ACC112 (cell line): ENCODE results near the gene PPARD.

ENCODE experiments used
- H2AFZ ChIP-seq: fragments of 200-600 bp; sonication (generic); one replicate; pipeline ENCODE4 v1.6.0; 2017; ENCODE audit warnings: antibody characterized with exemption, low read length; ENCODE audit not compliant: unreplicated experiment
- H3K27ac ChIP-seq: fragments of 200-600 bp; sonication (generic); 2 replicates; pipeline ENCODE4 v1.5.1; 2014; ENCODE audit warnings: low read depth, mild to moderate bottlenecking, antibody characterized with exemption, low read length, moderate library complexity
- H3K27me3 ChIP-seq: fragments of 200-600 bp; sonication (generic); 2 replicates; pipeline ENCODE4 v1.6.1; 2014; ENCODE audit warnings: mild to moderate bottlenecking, antibody characterized with exemption, low read length, moderate library complexity, mixed read lengths; ENCODE audit not compliant: insufficient read depth
- H3K36me3 ChIP-seq: fragments of 200-600 bp; sonication (generic); 2 replicates; pipeline ENCODE4 v1.6.1; 2016; ENCODE audit warnings: mild to moderate bottlenecking, antibody characterized with exemption, low read length, moderate library complexity, mixed read lengths; ENCODE audit not compliant: insufficient read depth
- H3K4me1 ChIP-seq: fragments of 200-600 bp; sonication (generic); one replicate; pipeline ENCODE4 v1.6.1; 2016; ENCODE audit warnings: low read length, mixed read lengths; ENCODE audit not compliant: insufficient read depth, unreplicated experiment, control insufficient read depth
- H3K4me3 ChIP-seq: fragments of 200-600 bp; sonication (generic); 2 replicates; pipeline ENCODE4 v1.5.1; 2014; ENCODE audit warnings: mild to moderate bottlenecking, low read depth, low read length
- H3K79me2 ChIP-seq: fragments of 200-600 bp; sonication (generic); one replicate; pipeline ENCODE4 v1.6.0; 2016; ENCODE audit warnings: low read length; ENCODE audit not compliant: control insufficient read depth, unreplicated experiment, insufficient read depth

PPARD gene

GRCh38 chr6:35473075-35473849, 130.9 kb downstream of the PPARD start:
- H2AFZ ChIP-seq = no peak overlapping the region
- no peak overlapping the region for H3K4me3 ChIP-seq
- H3K79me2 ChIP-seq = peaks cover 39% of the 10 kb centered on the region
- H3K36me3 ChIP-seq = peaks cover 35% of the 10 kb centered on the region
- peaks cover 20% of the 10 kb centered on the region for H3K4me1 ChIP-seq
- H3K27me3 ChIP-seq = no peaks in the 10 kb centered on the region
- H3K27ac ChIP-seq = no peak overlapping the region

GRCh38 chr6:35473850-35474130, 131.4 kb downstream of the PPARD start:
- H3K79me2 ChIP-seq = peaks cover 34% of the 10 kb centered on the region
- no peak overlapping the region for H2AFZ ChIP-seq
- no peaks in the 10 kb centered on the region for H3K27me3 ChIP-seq
- no peak overlapping the region for H3K4me3 ChIP-seq
- H3K27ac ChIP-seq = no peak overlapping the region
- H3K4me1 ChIP-seq = peaks cover 20% of the 10 kb centered on the region
- H3K36me3 ChIP-seq = peaks cover 33% of the 10 kb centered on the region

- Histone ChIP-seq H3K4me1 (peaks cover 20% of the 10 kb centered on the region), H3K36me3 (peaks cover 28% of the 10 kb centered on the region), H2AFZ (no peak overlapping the region), H3K79me2 (peaks cover 28% of the 10 kb centered on the region), H3K27me3 (no peaks in the 10 kb centered on the region), H3K27ac (no peak overlapping the region), H3K4me3 (no peak overlapping the region)
Observed at GRCh38 chr6:35474131-35474941, 132.0 kb downstream of the PPARD start.

- peaks cover 20% of the 10 kb centered on the region for H3K4me1 ChIP-seq
- H3K79me2 ChIP-seq = peaks cover 21% of the 10 kb centered on the region
- H2AFZ ChIP-seq = no peak overlapping the region
- H3K27me3 ChIP-seq = no peaks in the 10 kb centered on the region
- H3K4me3 ChIP-seq = no peak overlapping the region
- no peak overlapping the region for H3K27ac ChIP-seq
- peaks cover 21% of the 10 kb centered on the region for H3K36me3 ChIP-seq
Observed at GRCh38 chr6:35474942-35475570, 132.7 kb downstream of the PPARD start.

GRCh38 chr6:35475573-35475972, 133.2 kb downstream of the PPARD start:
- Histone ChIP-seq H3K27ac (no peak overlapping the region), H3K4me1 (peaks cover 18% of the 10 kb centered on the region), H3K36me3 (peaks cover 15% of the 10 kb centered on the region), H3K79me2 (peaks cover 16% of the 10 kb centered on the region), H2AFZ (no peak overlapping the region), H3K27me3 (no peaks in the 10 kb centered on the region), H3K4me3 (no peak overlapping the region)

- Histone ChIP-seq H2AFZ (no peak overlapping the region), H3K27ac (no peak overlapping the region), H3K79me2 (peaks cover 12% of the 10 kb centered on the region), H3K36me3 (peaks cover 11% of the 10 kb centered on the region), H3K4me1 (peaks cover 14% of the 10 kb centered on the region), H3K27me3 (no peaks in the 10 kb centered on the region), H3K4me3 (no peak overlapping the region)
Observed at GRCh38 chr6:35476004-35476403, 133.6 kb downstream of the PPARD start.

GRCh38 chr6:35477028-35477427, 134.7 kb downstream of the PPARD start:
- Histone ChIP-seq H3K27me3 (no peaks in the 10 kb centered on the region), H3K36me3 (peaks cover 4% of the 10 kb centered on the region), H3K27ac (no peak overlapping the region), H3K79me2 (peaks cover 2% of the 10 kb centered on the region), H3K4me1 (peaks cover 4% of the 10 kb centered on the region), H3K4me3 (no peak overlapping the region), H2AFZ (no peak overlapping the region)
